ENCODE data around the gene IMPA2. TPM values are rescaled to one million over a fixed set of nuclear protein-coding genes. Genes with fewer than 3 reads are reported as not detected.

The IMPA2 gene
- total and polyA plus RNA-seq, 2 of the 13 experiments (the other 11 are each of a cell fraction or from before 2014, with no cell fraction given) = 37.8 to 71.8 TPM

DNA sequence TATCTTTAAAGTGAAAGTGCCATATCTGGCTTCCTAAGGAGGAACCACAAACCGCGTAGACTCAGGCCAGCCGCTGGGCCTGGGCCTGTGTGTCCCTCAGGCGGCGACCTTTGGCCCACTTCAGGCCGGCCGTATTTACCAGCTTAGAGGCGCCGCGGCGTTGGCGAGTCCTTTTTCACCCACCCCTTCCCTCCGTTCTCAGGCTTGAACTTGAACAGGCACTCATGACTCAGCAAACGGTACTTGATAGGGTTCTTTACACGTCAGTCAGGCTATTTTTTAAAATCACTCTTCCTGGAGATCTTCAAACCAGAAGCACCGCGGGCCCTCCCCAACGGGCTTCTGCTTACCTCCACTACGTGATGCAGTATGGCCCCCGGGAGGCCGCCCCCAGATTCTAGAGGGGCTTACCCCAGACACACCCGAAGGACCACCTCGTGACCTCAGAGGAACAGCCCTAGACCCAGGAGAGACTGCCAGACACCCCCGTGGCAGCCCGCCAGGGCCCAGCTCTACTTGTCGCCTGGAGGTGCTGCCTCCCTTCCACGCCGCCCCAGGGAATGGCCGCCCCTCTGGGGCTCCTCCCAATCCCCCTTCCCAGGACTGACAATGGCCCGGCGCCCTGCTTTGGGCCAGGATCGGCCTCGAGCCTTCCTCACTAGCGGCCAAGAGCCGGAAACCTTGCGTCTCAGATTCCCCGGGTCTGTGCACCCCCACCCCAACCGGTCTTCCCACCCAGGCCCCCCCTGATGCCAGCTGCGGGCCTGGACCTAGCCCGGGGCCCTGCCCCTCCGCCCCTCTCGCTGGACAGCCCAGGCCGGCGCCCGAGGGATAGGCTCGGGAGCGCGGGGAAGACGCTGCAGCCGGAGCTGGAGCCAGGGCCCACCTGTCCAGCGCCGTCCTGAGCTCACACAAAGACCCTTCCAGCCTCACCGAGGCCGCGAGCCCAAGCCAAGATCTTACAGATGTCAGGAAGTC lies 33.8 kb upstream of the IMPA2 start (continued):
- TF ChIP-seq, protein P1, sequence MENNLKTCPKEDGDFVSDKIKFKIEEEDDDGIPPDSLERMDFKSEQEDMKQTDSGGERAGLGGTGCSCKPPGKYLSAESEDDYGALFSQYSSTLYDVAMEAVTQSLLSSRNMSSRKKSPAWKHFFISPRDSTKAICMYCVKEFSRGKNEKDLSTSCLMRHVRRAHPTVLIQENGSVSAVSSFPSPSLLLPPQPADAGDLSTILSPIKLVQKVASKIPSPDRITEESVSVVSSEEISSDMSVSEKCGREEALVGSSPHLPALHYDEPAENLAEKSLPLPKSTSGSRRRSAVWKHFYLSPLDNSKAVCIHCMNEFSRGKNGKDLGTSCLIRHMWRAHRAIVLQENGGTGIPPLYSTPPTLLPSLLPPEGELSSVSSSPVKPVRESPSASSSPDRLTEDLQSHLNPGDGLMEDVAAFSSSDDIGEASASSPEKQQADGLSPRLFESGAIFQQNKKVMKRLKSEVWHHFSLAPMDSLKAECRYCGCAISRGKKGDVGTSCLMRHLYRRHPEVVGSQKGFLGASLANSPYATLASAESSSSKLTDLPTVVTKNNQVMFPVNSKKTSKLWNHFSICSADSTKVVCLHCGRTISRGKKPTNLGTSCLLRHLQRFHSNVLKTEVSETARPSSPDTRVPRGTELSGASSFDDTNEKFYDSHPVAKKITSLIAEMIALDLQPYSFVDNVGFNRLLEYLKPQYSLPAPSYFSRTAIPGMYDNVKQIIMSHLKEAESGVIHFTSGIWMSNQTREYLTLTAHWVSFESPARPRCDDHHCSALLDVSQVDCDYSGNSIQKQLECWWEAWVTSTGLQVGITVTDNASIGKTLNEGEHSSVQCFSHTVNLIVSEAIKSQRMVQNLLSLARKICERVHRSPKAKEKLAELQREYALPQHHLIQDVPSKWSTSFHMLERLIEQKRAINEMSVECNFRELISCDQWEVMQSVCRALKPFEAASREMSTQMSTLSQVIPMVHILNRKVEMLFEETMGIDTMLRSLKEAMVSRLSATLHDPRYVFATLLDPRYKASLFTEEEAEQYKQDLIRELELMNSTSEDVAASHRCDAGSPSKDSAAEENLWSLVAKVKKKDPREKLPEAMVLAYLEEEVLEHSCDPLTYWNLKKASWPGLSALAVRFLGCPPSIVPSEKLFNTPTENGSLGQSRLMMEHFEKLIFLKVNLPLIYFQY (CRISPR knock-in tag; IDR thresholded peaks at IDR 0.05; ENCODE audit: borderline replicate concordance) = peak; percentile 63; the same call in 1 of the 2 replicates
- TF ChIP-seq ZNF160 (CRISPR knock-in tag; IDR thresholded peaks at IDR 0.05) (no peak), ZNF501 (CRISPR knock-in tag; IDR thresholded peaks at IDR 0.05) (no peak), FOXA3 (CRISPR knock-in tag; IDR thresholded peaks at IDR 0.05) (peak; percentile 54), ERF (CRISPR knock-in tag; IDR thresholded peaks at IDR 0.05) (no peak), HIVEP1 (CRISPR knock-in tag; IDR thresholded peaks at IDR 0.05) (no peak), STAT5B (CRISPR knock-in tag; IDR thresholded peaks at IDR 0.05) (no peak), ARID2 (CRISPR knock-in tag; IDR thresholded peaks at IDR 0.05; ENCODE audit: borderline replicate concordance) (no peak), ZNF34 (CRISPR knock-in tag; IDR thresholded peaks at IDR 0.05; ENCODE audit: borderline replicate concordance) (no peak), ZNF816 (CRISPR knock-in tag; IDR thresholded peaks at IDR 0.05; ENCODE audit: borderline replicate concordance) (no peak), GLI4 (CRISPR knock-in tag; IDR thresholded peaks at IDR 0.05; ENCODE audit: borderline replicate concordance) (no peak), ZNF883 (CRISPR knock-in tag; IDR thresholded peaks at IDR 0.05; ENCODE audit: not compliant biosample characterization) (no peak), AGO2 (optimal IDR thresholded peaks at IDR 0.05; ENCODE audit: low read depth, low read length) (no peak), FOXP1 (IDR thresholded peaks at IDR 0.05) (no peak), FOXP1 (CRISPR knock-in tag; IDR thresholded peaks at IDR 0.05) (no peak), ZNF10 (CRISPR knock-in tag; IDR thresholded peaks at IDR 0.05; ENCODE audit: borderline replicate concordance, low read depth) (no peak), ZNF672 (CRISPR knock-in tag; IDR thresholded peaks at IDR 0.05) (no peak), FOSL1 (CRISPR knock-in tag; IDR thresholded peaks at IDR 0.05; ENCODE audit: borderline replicate concordance) (no peak), REL (CRISPR knock-in tag; conservative IDR thresholded peaks at IDR 0.05) (no peak), HNF4G (IDR thresholded peaks at IDR 0.05; ENCODE audit: borderline replicate concordance, low read depth, low read length) (peak; percentile 97), HNF4G (CRISPR knock-in tag; IDR thresholded peaks at IDR 0.05; ENCODE audit: borderline replicate concordance, low read depth) (no peak), TEAD2 (CRISPR knock-in tag; IDR thresholded peaks at IDR 0.05) (no peak), POLR2AphosphoS5 (IDR thresholded peaks at IDR 0.05; ENCODE audit: low read depth, low read length) (peak; percentile 44; the same call in 1 of the 2 replicates), ZFY (CRISPR knock-in tag; IDR thresholded peaks at IDR 0.05) (peak; percentile 86), ZNF335 (CRISPR knock-in tag; IDR thresholded peaks at IDR 0.05) (peak; percentile 51; the same call in 1 of the 2 replicates), ZNF891 (CRISPR knock-in tag; IDR thresholded peaks at IDR 0.05) (0 out of 2 replicates have a peak, but pooled peaks have one; percentile 25)
- TF ChIP-seq, protein P2, sequence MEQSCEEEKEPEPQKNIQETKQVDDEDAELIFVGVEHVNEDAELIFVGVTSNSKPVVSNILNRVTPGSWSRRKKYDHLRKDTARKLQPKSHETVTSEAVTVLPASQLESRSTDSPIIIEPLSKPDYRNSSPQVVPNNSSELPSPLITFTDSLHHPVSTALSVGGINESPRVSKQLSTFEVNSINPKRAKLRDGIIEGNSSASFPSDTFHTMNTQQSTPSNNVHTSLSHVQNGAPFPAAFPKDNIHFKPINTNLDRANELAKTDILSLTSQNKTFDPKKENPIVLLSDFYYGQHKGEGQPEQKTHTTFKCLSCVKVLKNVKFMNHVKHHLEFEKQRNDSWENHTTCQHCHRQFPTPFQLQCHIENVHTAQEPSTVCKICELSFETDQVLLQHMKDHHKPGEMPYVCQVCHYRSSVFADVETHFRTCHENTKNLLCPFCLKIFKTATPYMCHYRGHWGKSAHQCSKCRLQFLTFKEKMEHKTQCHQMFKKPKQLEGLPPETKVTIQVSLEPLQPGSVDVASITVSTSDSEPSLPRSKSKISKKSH (CRISPR knock-in tag; IDR thresholded peaks at IDR 0.05; ENCODE audit: borderline replicate concordance) = peak; percentile 64; the same call in 1 of the 2 replicates

Data from HepG2 (cell line).